Testis (tissue), 3 donors: ENCODE measurements around the gene BEST2. TPM values are rescaled to one million over a fixed set of nuclear protein-coding genes. Genes with fewer than 3 reads are reported as not detected.

Source experiments
- DNase-seq: peaks from one replicate; pipeline ENCODE4 v3.0.0-alpha.2; 2019
- H3K27ac ChIP-seq, 2 donors: fragments of 200-600 bp; sonication (generic); one replicate each; pipeline ENCODE4 v1.5.1; 2019
- H3K27me3 ChIP-seq: fragments of 200-600 bp; sonication (generic); one replicate; pipeline ENCODE4 v1.5.1; 2019
- H3K36me3 ChIP-seq: fragments of 200-600 bp; sonication (generic); one replicate; pipeline ENCODE4 v1.5.1; 2017; ENCODE audit warnings: low read depth; ENCODE audit errors: missing control alignments
- H3K4me1 ChIP-seq: fragments of 200-600 bp; sonication (generic); one replicate; pipeline ENCODE4 v1.5.1; 2019
- H3K4me3 ChIP-seq, 2 donors: fragments of 200-600 bp; sonication (generic); one replicate each; pipeline ENCODE4 v1.5.1; 2017 to 2019
- H3K9me3 ChIP-seq: fragments of 200-600 bp; sonication (generic); one replicate; pipeline ENCODE4 v1.5.1; 2017
- POLR2A ChIP-seq: fragments of 450-650 bp; IDR thresholded peaks from one replicate; pipeline ENCODE4 v1.6.1; 2017; ENCODE audit warnings: antibody characterized with exemption, mild to moderate bottlenecking, moderate library complexity
- WGBS, 2 donors: methylation state at CpG; one replicate each; pipeline ENCODE4 v1.1.5; 2018; 5-methylcytosine and 5-hydroxymethylcytosine counted together
- intact Hi-C: fragments of 100-400 bp; cut with DNase I; formaldehyde crosslinking; loops from one replicate; pipeline ENCODE4 v1.15.1; 2023; ENCODE audit warnings: low total_unique reads
- polyA plus RNA-seq: library from polyadenylated mRNA; stranded (reverse); fragments of 350-450 nt; fragmentation: Illumina TruSeq; extraction: RNeasy Lipid Tissue Mini Kit (QIAGEN cat#74804); gene quantifications from one replicate; pipeline ENCODE4 v1.2.3, GENCODE V29; 2014; ENCODE audit warnings: low read depth, low replicate concordance; ENCODE audit not compliant: insufficient read depth
- total RNA-seq, 2 donors: library from RNA; depleted of rRNA; stranded (reverse); fragments of >200 nt; gene quantifications; one replicate each; pipeline ENCODE4 v1.2.3, GENCODE V29; 2016
- TF ChIP-seq, protein P1 (sequence below), 3 experiments: fragments of 450-650 bp in 2 of 3; fragments of 200-600 bp in 1 of 3; sonication (generic) in 1 of 3; IDR thresholded peaks; one replicate each; pipeline ENCODE4 v1.5.1; 2016 to 2019; ENCODE audit warnings: antibody characterized with exemption in 3 of 3, mild to moderate bottlenecking in 2 of 3, moderate library complexity in 1 of 3

Gene BEST2
- total and polyA plus RNA-seq, 3 donors from 2014 or later = 0.50 to 0.87 TPM; not detected in 1

DNA sequence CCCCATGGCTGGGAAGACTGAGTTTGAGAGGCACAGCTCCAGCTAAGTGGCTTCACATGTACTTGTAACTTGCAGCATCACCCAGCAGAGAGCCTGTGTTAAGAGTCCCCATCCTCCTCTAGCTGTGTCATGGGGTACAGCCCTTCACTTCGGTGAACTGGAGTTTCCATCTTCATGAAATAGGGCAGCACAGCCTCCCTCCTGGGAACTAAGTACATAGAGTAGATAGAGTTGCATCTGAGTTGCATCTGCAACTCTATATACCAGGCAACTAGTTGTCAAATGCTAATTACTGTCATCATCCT is 48.8 kb downstream of the BEST2 start:
- no peak for DNase-seq
- peaks cover 24% of the 10 kb centered on the region for H3K4me1 ChIP-seq
- no peaks in the 10 kb centered on the region for H3K36me3 ChIP-seq
- no peak overlapping the region for H3K4me3 ChIP-seq
- H3K27me3 ChIP-seq = no peaks in the 10 kb centered on the region
- TF ChIP-seq, protein P1, sequence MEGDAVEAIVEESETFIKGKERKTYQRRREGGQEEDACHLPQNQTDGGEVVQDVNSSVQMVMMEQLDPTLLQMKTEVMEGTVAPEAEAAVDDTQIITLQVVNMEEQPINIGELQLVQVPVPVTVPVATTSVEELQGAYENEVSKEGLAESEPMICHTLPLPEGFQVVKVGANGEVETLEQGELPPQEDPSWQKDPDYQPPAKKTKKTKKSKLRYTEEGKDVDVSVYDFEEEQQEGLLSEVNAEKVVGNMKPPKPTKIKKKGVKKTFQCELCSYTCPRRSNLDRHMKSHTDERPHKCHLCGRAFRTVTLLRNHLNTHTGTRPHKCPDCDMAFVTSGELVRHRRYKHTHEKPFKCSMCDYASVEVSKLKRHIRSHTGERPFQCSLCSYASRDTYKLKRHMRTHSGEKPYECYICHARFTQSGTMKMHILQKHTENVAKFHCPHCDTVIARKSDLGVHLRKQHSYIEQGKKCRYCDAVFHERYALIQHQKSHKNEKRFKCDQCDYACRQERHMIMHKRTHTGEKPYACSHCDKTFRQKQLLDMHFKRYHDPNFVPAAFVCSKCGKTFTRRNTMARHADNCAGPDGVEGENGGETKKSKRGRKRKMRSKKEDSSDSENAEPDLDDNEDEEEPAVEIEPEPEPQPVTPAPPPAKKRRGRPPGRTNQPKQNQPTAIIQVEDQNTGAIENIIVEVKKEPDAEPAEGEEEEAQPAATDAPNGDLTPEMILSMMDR (IDR thresholded peaks at IDR 0.05) = no peak
- TF ChIP-seq POLR2A = no peak
- no peaks in the 10 kb centered on the region for H3K9me3 ChIP-seq
- H3K27ac ChIP-seq = no peak overlapping the region
- 43% methylated on average over 1 of the region's 1 CpG; no CpG with 5 or more reads in 1 of the 2 donors for WGBS, 2 donors
- intact Hi-C loops = no loop called here

DNA sequence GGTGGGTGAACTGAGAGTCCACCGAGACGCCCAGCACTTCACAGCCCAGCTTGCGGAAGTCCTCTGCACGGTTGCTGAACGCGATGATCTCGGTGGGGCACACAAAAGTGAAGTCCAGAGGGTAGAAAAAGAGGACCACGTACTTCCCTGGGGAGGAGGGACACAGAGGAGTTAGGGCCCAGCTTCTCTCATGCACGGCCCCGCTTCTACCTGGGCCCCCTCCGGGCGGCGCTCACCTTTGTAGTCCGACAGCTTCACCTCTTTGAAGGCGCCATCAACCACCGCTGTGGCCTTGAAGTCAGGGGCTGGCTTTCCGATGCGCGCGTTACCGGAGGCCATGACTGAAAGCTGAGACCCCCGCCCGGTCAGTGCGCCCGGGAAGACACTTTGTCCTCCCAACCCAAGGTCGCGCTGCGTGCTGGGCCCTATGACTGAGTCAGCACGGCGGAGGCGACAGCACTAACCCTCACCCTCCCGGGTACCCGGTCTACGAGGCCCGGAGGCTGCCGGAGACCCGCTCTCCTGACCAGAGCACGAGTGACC is 49.4 kb downstream of the BEST2 start:
- Histone ChIP-seq H3K36me3 (no peaks in the 10 kb centered on the region), H3K27ac (peak overlapping the region; percentile 69 to 70), H3K4me1 (peaks cover 20% of the 10 kb centered on the region), H3K4me3 (peak overlapping the region; percentile 78 to 87), H3K9me3 (no peaks in the 10 kb centered on the region), H3K27me3 (no peaks in the 10 kb centered on the region)
- TF ChIP-seq, protein P1 (IDR thresholded peaks at IDR 0.05) = no peak
- no peak for TF ChIP-seq POLR2A
- 4% methylated on average over 11 to 37 of the region's 38 CpGs for WGBS, 2 donors
- peak; percentile 25 for DNase-seq
- intact Hi-C loops = no loop called here

DNA sequence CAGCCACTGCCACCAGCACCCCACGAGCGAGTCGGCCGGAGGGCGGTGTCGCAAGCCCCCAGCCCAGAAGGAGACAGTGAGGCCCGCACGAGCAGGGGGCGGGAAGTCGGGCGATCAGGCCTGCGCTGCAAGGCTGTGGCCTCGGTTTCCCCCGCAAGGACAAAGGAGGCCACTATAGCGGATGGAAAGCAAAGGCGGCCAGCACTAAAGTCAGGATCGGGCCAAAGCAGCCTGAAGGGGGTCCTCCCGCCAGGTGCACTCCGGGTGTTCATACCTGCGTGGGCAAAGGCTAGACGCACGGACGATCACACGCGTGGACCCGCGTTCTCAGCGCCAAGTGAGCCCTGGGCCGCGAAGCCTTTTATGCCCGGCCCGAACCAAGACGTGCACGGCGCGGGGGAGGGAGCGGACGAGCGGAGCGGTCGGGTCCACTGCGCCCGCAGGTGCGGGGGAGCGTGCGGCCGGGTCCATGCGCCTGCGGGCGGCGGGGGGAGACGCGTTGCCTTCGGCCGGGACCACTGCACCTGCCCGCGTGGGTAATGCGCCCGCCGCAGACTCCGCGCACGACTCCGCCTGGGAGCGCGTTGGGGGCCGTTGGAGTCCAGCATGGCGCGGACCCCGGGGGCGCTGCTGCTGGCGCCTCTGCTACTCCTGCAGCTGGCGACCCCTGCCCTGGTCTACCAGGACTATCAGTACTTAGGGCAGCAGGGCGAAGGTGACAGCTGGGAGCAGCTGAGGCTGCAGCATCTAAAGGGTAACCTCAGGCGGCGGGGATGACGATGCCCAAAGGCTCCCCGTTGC is 50.1 kb downstream of the BEST2 start, which contains the start of the genes PRDX2 and THSD8:
PRDX2 (minus strand) TSS at position 335 of the 801 bp plus-strand sequence. CDS start 539 bp downstream, outside the sequence.
THSD8 (plus strand) TSS at position 604 of the 801 bp plus-strand sequence; CDS start at position 607, 3 bp downstream.
- peak within 1 kb of the TSS; percentile 69 to 70 for H3K27ac ChIP-seq
- no peaks in the 10 kb centered on the region for H3K36me3 ChIP-seq
- H3K9me3 ChIP-seq = no peaks in the 10 kb centered on the region
- H3K4me3 ChIP-seq = peak within 1 kb of the TSS; percentile 78 to 87
- peaks cover 17% of the 10 kb centered on the region for H3K4me1 ChIP-seq
- TF ChIP-seq, protein P1 (IDR thresholded peaks at IDR 0.05) = peak in 2 of 3 experiments; percentile 3 to 5
- peak; percentile 14 for TF ChIP-seq POLR2A
- intact Hi-C loops = no loop called here
- H3K27me3 ChIP-seq = no peaks in the 10 kb centered on the region
- peak; percentile 83 for DNase-seq
- 0% methylated on average over 67 of the region's 78 CpGs; no CpG with 5 or more reads in 1 of the 2 donors for WGBS, 2 donors

DNA sequence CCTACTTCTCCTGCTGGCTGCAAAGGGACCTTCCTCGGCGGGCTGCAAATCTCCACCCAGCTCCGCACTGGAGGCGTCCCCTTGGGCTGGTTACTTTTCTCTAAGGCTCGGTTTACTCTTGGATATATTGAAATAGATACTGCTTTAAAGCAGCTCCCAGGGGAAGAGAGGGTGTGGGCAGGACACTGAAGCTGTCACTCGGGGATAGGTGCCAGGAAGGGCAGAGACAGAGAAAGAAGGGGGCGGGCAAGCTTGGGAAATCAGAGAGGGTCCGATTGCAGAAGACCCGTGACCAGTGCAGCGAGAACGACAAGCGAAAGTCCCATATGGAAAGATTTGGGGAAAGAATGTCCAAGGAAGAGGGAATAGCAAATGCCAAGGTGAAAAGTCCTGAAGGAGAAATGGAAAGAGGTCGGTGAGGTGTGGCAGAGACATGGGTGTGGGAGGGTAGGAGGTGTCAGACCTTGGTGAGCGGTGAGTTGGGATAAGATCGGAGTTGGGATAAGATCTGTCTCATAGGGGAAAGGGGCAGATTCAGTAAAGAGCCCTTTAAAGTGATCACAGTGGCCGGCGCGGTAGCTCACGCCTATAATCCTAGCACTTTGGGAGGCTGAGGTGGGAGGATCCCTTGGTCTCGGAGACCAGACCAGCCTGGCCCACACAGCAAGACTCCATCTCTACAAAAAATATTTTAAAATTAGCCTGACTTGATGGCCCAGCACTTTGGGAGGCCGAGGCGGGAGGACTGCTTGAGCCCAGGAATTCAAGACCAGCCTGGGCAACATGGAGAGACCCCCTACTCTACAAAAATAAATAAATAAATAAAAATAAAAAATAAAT is 50.9 kb downstream of the BEST2 start:
- no peaks in the 10 kb centered on the region for H3K9me3 ChIP-seq
- H3K36me3 ChIP-seq = no peaks in the 10 kb centered on the region
- H3K4me3 ChIP-seq = peak overlapping the region; percentile 78 to 87
- TF ChIP-seq POLR2A = no peak
- TF ChIP-seq, protein P1 (IDR thresholded peaks at IDR 0.05) = no peak
- WGBS, 2 donors = 28 to 32% methylated on average over 22 of the region's 22 CpGs
- H3K27me3 ChIP-seq = no peaks in the 10 kb centered on the region
- no peak for DNase-seq
- intact Hi-C loops = no loop called here
- H3K27ac ChIP-seq = no peak overlapping the region
- peaks cover 17% of the 10 kb centered on the region for H3K4me1 ChIP-seq
